Measurements from ENCODE around the gene EMP1. TPM values are rescaled to one million over a fixed set of nuclear protein-coding genes. Genes with fewer than 3 reads are reported as not detected.

Gene EMP1
- polyA plus RNA-seq, 3 donors = 2.7 to 6.3 (median 3.1) TPM

DNA sequence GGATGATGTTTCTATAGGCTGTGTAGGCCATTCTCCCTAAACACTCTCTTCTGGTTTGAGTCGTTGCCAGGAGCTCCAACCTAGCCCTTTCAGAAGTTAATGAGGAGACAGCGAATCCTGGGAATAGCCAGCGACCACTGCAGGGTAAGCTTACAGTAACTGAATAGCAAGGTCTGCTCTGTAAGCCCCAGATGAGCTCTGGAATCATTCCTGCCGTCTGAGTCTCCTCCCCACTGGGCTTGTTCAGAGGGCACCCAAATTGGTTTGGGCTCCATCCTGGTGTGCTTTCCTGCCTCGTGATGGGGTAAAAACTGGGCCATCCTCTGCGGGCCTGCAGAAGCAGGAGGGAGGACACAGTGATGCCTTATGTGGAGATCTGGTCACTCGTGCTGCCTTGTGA is 43.3 kb upstream of the EMP1 start:
- H3K27ac ChIP-seq (ENCODE audit: low read depth in 1 of 2, low read length in 2 of 2) = no peak overlapping the region
- H4K20me1 ChIP-seq (ENCODE audit: insufficient read depth, low read length) = no peaks in the 10 kb centered on the region
- no peak for DNase-seq
- Mint-ChIP-seq H3K4me1 (peaks cover 26% of the 10 kb centered on the region), H3K27me3 (ENCODE audit: low read depth in 3 of 3) (peaks cover 0 to 2% (median 2%) of the 10 kb centered on the region in 3 donors), H3K36me3 (no peaks in the 10 kb centered on the region), H3K4me3 (no peak overlapping the region), H3K9me3 (peaks cover 0 to 3% (median 0%) of the 10 kb centered on the region in 7 donors), H3K27ac (peak overlapping the region in 4 of 7 donors; percentile 6 to 84 (median 25))
- no peak overlapping the region for H3K9ac ChIP-seq (ENCODE audit: insufficient read depth, low read length, poor library complexity, severe bottlenecking)
- no peaks in the 10 kb centered on the region for H3K36me3 ChIP-seq (replicated peaks in 1 of 2; ENCODE audit: control insufficient read depth in 1 of 2, insufficient read depth in 2 of 2, low read length in 2 of 2)
- TF ChIP-seq, protein P1, sequence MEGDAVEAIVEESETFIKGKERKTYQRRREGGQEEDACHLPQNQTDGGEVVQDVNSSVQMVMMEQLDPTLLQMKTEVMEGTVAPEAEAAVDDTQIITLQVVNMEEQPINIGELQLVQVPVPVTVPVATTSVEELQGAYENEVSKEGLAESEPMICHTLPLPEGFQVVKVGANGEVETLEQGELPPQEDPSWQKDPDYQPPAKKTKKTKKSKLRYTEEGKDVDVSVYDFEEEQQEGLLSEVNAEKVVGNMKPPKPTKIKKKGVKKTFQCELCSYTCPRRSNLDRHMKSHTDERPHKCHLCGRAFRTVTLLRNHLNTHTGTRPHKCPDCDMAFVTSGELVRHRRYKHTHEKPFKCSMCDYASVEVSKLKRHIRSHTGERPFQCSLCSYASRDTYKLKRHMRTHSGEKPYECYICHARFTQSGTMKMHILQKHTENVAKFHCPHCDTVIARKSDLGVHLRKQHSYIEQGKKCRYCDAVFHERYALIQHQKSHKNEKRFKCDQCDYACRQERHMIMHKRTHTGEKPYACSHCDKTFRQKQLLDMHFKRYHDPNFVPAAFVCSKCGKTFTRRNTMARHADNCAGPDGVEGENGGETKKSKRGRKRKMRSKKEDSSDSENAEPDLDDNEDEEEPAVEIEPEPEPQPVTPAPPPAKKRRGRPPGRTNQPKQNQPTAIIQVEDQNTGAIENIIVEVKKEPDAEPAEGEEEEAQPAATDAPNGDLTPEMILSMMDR (IDR thresholded peaks at IDR 0.05) = no peak
- 100% methylated on average over 5 of the region's 7 CpGs for WGBS (ENCODE audit: insufficient coverage)
- H2AFZ ChIP-seq (ENCODE audit: insufficient read depth, low read depth, low read length, poor library complexity, severe bottlenecking) = no peak overlapping the region
- no peak overlapping the region for H3K4me3 ChIP-seq (replicated peaks in 1 of 3; ENCODE audit: low read depth in 2 of 3, low read length in 3 of 3)
- intact Hi-C loops (cut with micrococcal nuclease) = loop anchor here (5.0 to 10.0 kb wide), 2 partner anchors 51 to 52 kb away; partner anchors contain the start of gene GSG1 (in 1 of the 2)
- peaks cover 13 to 15% of the 10 kb centered on the region in 2 donors for H3K4me1 ChIP-seq (ENCODE audit: control insufficient read depth in 1 of 2, insufficient read depth in 2 of 2, low read length in 2 of 2)
- no peaks in the 10 kb centered on the region for H3K79me2 ChIP-seq (ENCODE audit: insufficient read depth, low read length)
- no peak overlapping the region for H3K4me2 ChIP-seq (replicated peaks; ENCODE audit: extremely low read depth, low read length, poor library complexity, severe bottlenecking)
- peaks cover 0 to 3% of the 10 kb centered on the region in 2 donors for H3K9me3 ChIP-seq (replicated peaks in 1 of 2; ENCODE audit: control insufficient read depth in 1 of 2, insufficient read depth in 1 of 2, low read length in 2 of 2)
- H3K27me3 ChIP-seq (ENCODE audit: control insufficient read depth in 2 of 2, insufficient read depth in 2 of 2, low read length in 2 of 2) = no peaks in the 10 kb centered on the region

DNA sequence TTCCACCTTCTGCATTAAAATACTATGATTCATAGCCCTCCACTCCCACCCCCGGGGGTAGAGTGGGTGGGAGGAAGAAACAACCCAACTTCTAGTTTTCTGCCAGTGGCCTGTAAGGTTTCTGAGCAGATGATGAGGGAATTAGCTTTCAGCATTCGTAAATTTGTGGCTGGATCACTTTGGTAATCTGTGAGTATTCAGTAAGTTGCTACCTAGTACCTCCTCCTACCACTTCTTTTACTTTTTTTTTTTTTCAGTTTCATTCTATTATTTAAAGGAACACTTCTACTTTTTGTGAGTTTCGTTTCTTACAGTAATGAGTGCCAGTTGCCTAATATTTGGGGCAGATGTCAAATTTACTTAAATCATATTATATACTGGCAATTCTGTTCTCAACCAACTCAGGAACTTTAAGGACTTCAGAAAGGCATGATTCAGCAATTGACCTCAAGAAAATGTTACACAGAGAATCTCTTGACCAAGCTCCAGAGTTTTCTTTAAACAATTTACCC is 42.4 kb upstream of the EMP1 start:
- Histone ChIP-seq H3K4me3 (replicated peaks in 1 of 3; ENCODE audit: low read depth in 2 of 3, low read length in 3 of 3) (peak overlapping the region in 1 of 3 experiments; percentile 29), H3K9ac (ENCODE audit: insufficient read depth, low read length, poor library complexity, severe bottlenecking) (no peak overlapping the region), H3K4me1 (ENCODE audit: control insufficient read depth in 1 of 2, insufficient read depth in 2 of 2, low read length in 2 of 2) (peaks cover 13 to 15% of the 10 kb centered on the region in 2 donors), H4K20me1 (ENCODE audit: insufficient read depth, low read length) (no peaks in the 10 kb centered on the region), H2AFZ (ENCODE audit: insufficient read depth, low read depth, low read length, poor library complexity, severe bottlenecking) (peak overlapping the region; percentile 15), H3K36me3 (replicated peaks in 1 of 2; ENCODE audit: control insufficient read depth in 1 of 2, insufficient read depth in 2 of 2, low read length in 2 of 2) (no peaks in the 10 kb centered on the region), H3K27me3 (ENCODE audit: control insufficient read depth in 2 of 2, insufficient read depth in 2 of 2, low read length in 2 of 2) (no peaks in the 10 kb centered on the region), H3K27ac (ENCODE audit: low read depth in 1 of 2, low read length in 2 of 2) (peak overlapping the region in 1 of 2 donors; percentile 34), H3K4me2 (replicated peaks; ENCODE audit: extremely low read depth, low read length, poor library complexity, severe bottlenecking) (peak overlapping the region; percentile 27), H3K79me2 (ENCODE audit: insufficient read depth, low read length) (no peaks in the 10 kb centered on the region), H3K9me3 (replicated peaks in 1 of 2; ENCODE audit: control insufficient read depth in 1 of 2, insufficient read depth in 1 of 2, low read length in 2 of 2) (peaks cover 0 to 3% of the 10 kb centered on the region in 2 donors)
- H3K9me3 Mint-ChIP-seq = peaks cover 0 to 3% (median 0%) of the 10 kb centered on the region in 7 donors
- DNase-seq = peak; percentile 35 to 62 (median 52)
- no peaks in the 10 kb centered on the region for H3K36me3 Mint-ChIP-seq
- TF ChIP-seq, protein P1 (IDR thresholded peaks at IDR 0.05) = no peak
- H3K27ac Mint-ChIP-seq = peak overlapping the region; percentile 43 to 85 (median 70)
- peaks cover 0 to 2% (median 2%) of the 10 kb centered on the region in 3 donors for H3K27me3 Mint-ChIP-seq (ENCODE audit: low read depth in 3 of 3)
- H3K4me1 Mint-ChIP-seq = peaks cover 26% of the 10 kb centered on the region
- WGBS (ENCODE audit: insufficient coverage) = no CpG with 5 or more reads among the region's 3 CpGs
- peak overlapping the region; percentile 18 to 46 for H3K4me3 Mint-ChIP-seq
- intact Hi-C loops (cut with micrococcal nuclease) = loop anchor here (5.0 to 10.0 kb wide), 2 partner anchors 51 to 52 kb away; partner anchors contain the start of gene GSG1 (in 1 of the 2)

All from CD14-positive monocyte (primary cell).